Panc1 (cell line): ENCODE data around the gene TUB.

Experiments
- CTCF ChIP-seq: fragments of 450-650 bp; IDR thresholded peaks from 2 replicates; pipeline ENCODE4 v1.5.1; 2017; ENCODE audit warnings: mild to moderate bottlenecking
- POLR2AphosphoS5 ChIP-seq: IDR thresholded peaks from 2 replicates; pipeline ENCODE4 v1.6.1; 2012; ENCODE audit warnings: mild to moderate bottlenecking, low read depth, low read length, moderate library complexity
- SIN3A ChIP-seq: IDR thresholded peaks from 2 replicates; pipeline ENCODE4 v1.6.1; 2012; ENCODE audit warnings: low read depth, mild to moderate bottlenecking, low read length, moderate library complexity, borderline replicate concordance; ENCODE audit not compliant: insufficient read depth
- TCF7L2 ChIP-seq: IDR thresholded peaks from 2 replicates; pipeline ENCODE4 v1.6.1; 2011; ENCODE audit warnings: mild to moderate bottlenecking, low read depth, low read length, inconsistent platforms
- TF ChIP-seq, protein P1 (sequence below), 2 experiments: IDR thresholded peaks; 2 replicates each; pipeline ENCODE4 v1.6.1; 2011 to 2012; ENCODE audit warnings: low read depth in 2 of 2, control low read depth in 1 of 2, low read length in 1 of 2, mild to moderate bottlenecking in 1 of 2, moderate library complexity in 1 of 2; ENCODE audit not compliant: insufficient read depth in 1 of 2

- TF ChIP-seq TCF7L2: no peak
- no peak for TF ChIP-seq CTCF
- TF ChIP-seq POLR2AphosphoS5: no peak
- TF ChIP-seq, protein P1, sequence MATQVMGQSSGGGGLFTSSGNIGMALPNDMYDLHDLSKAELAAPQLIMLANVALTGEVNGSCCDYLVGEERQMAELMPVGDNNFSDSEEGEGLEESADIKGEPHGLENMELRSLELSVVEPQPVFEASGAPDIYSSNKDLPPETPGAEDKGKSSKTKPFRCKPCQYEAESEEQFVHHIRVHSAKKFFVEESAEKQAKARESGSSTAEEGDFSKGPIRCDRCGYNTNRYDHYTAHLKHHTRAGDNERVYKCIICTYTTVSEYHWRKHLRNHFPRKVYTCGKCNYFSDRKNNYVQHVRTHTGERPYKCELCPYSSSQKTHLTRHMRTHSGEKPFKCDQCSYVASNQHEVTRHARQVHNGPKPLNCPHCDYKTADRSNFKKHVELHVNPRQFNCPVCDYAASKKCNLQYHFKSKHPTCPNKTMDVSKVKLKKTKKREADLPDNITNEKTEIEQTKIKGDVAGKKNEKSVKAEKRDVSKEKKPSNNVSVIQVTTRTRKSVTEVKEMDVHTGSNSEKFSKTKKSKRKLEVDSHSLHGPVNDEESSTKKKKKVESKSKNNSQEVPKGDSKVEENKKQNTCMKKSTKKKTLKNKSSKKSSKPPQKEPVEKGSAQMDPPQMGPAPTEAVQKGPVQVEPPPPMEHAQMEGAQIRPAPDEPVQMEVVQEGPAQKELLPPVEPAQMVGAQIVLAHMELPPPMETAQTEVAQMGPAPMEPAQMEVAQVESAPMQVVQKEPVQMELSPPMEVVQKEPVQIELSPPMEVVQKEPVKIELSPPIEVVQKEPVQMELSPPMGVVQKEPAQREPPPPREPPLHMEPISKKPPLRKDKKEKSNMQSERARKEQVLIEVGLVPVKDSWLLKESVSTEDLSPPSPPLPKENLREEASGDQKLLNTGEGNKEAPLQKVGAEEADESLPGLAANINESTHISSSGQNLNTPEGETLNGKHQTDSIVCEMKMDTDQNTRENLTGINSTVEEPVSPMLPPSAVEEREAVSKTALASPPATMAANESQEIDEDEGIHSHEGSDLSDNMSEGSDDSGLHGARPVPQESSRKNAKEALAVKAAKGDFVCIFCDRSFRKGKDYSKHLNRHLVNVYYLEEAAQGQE (IDR thresholded peaks at IDR 0.05; ENCODE audit: insufficient read depth in 1 of 2, low read depth in 2 of 2, low read length in 1 of 2): no peak
- TF ChIP-seq SIN3A: no peak
These were observed 13.5 kb upstream of the TUB start for GRCh38 chr11:8067567-8067928.
